Measurements from ENCODE around the gene USP6. TPM values are rescaled to one million over a fixed set of nuclear protein-coding genes. Genes with fewer than 3 reads are reported as not detected.

USP6 gene
- total and polyA plus RNA-seq, 2 of the 13 experiments (the other 11 are each of a cell fraction or from before 2014, with no cell fraction given), result 0.04 TPM; not detected in 1

DNA sequence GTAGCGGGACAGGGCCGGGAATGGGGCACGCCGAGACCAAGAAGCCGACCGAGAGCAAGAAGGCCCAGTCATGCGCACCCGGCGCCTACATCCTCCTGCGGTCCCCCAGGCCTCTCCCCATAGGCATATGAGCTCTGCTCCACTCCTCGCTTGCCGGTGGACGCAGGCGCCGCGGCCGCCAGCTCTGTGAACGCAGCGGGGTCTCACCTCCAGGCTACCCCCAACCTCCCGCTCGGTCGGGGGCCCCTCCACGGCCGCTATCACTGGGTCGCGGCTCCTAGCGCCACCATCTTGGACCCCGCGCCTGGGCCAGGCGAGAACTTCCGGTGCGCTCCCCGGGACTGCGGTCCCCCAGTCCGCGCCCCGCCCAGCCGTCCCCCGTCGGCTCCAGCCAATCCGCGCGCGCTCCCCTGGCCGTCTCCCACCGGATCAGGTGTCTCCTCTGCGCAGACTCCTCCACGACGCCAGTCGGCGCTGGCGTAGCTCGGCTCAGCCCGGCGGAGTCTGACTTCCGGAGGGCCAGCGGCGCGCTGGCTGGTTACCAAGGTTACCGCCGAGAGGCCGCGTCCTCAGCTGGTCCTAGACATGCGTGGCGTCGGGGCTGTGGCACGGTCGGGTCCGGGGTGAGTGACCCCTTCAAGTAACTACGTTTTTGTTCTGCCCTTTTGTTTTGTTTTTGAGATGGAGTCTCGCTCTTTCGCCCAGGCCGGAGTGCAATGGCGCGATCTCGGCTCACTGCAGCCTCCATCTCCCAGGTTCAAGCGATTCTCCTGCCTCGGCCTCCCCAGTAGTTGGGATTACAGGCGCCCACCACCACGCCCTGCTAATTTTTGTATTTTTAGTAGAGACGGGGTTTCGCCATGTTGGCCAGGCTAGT is 75.9 kb downstream of the USP6 start, which contains the start of gene ZNF594 (continued):
- TF ChIP-seq ZNF333 (CRISPR knock-in tag; IDR thresholded peaks at IDR 0.05; ENCODE audit: borderline replicate concordance), result no peak
- 0 out of 2 replicates have a peak, but pooled peaks have one; percentile 47 for TF ChIP-seq ZNF761 (CRISPR knock-in tag; conservative IDR thresholded peaks at IDR 0.05)
- TF ChIP-seq ISL2 (CRISPR knock-in tag; IDR thresholded peaks at IDR 0.05), result 0 out of 2 replicates have a peak, but pooled peaks have one; percentile 46
- TF ChIP-seq ELF3 (CRISPR knock-in tag; IDR thresholded peaks at IDR 0.05), result peak; percentile 54; the same call in 1 of the 2 replicates
- TF ChIP-seq, protein P1, sequence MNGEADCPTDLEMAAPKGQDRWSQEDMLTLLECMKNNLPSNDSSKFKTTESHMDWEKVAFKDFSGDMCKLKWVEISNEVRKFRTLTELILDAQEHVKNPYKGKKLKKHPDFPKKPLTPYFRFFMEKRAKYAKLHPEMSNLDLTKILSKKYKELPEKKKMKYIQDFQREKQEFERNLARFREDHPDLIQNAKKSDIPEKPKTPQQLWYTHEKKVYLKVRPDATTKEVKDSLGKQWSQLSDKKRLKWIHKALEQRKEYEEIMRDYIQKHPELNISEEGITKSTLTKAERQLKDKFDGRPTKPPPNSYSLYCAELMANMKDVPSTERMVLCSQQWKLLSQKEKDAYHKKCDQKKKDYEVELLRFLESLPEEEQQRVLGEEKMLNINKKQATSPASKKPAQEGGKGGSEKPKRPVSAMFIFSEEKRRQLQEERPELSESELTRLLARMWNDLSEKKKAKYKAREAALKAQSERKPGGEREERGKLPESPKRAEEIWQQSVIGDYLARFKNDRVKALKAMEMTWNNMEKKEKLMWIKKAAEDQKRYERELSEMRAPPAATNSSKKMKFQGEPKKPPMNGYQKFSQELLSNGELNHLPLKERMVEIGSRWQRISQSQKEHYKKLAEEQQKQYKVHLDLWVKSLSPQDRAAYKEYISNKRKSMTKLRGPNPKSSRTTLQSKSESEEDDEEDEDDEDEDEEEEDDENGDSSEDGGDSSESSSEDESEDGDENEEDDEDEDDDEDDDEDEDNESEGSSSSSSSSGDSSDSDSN (CRISPR knock-in tag; IDR thresholded peaks at IDR 0.05), result 0 out of 2 replicates have a peak, but pooled peaks have one; percentile 14
- TF ChIP-seq ZBTB2 (CRISPR knock-in tag; IDR thresholded peaks at IDR 0.05; ENCODE audit: low read depth), result 0 out of 2 replicates have a peak, but pooled peaks have one; percentile 40
- peak; percentile 69; the same call in 1 of the 2 replicates for TF ChIP-seq TAF1 (CRISPR knock-in tag; IDR thresholded peaks at IDR 0.05)
- TF ChIP-seq STAT6 (CRISPR knock-in tag; IDR thresholded peaks at IDR 0.05; ENCODE audit: borderline replicate concordance), result no peak
- TF ChIP-seq ZEB1 (IDR thresholded peaks at IDR 0.05; ENCODE audit: insufficient replicate concordance, low read depth), result no peak
- TF ChIP-seq TCF12 (IDR thresholded peaks at IDR 0.05), result no peak
- TF ChIP-seq TCF12 (CRISPR knock-in tag; IDR thresholded peaks at IDR 0.05), result no peak
- TF ChIP-seq ZNF558 (CRISPR knock-in tag; IDR thresholded peaks at IDR 0.05; ENCODE audit: borderline replicate concordance), result no peak
- TF ChIP-seq, protein P2, sequence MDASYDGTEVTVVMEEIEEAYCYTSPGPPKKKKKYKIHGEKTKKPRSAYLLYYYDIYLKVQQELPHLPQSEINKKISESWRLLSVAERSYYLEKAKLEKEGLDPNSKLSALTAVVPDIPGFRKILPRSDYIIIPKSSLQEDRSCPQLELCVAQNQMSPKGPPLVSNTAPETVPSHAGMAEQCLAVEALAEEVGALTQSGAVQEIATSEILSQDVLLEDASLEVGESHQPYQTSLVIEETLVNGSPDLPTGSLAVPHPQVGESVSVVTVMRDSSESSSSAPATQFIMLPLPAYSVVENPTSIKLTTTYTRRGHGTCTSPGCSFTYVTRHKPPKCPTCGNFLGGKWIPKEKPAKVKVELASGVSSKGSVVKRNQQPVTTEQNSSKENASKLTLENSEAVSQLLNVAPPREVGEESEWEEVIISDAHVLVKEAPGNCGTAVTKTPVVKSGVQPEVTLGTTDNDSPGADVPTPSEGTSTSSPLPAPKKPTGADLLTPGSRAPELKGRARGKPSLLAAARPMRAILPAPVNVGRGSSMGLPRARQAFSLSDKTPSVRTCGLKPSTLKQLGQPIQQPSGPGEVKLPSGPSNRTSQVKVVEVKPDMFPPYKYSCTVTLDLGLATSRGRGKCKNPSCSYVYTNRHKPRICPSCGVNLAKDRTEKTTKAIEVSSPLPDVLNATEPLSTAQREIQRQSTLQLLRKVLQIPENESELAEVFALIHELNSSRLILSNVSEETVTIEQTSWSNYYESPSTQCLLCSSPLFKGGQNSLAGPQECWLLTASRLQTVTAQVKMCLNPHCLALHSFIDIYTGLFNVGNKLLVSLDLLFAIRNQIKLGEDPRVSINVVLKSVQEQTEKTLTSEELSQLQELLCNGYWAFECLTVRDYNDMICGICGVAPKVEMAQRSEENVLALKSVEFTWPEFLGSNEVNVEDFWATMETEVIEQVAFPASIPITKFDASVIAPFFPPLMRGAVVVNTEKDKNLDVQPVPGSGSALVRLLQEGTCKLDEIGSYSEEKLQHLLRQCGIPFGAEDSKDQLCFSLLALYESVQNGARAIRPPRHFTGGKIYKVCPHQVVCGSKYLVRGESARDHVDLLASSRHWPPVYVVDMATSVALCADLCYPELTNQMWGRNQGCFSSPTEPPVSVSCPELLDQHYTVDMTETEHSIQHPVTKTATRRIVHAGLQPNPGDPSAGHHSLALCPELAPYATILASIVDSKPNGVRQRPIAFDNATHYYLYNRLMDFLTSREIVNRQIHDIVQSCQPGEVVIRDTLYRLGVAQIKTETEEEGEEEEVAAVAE (CRISPR knock-in tag; IDR thresholded peaks at IDR 0.05; ENCODE audit: borderline replicate concordance), result 0 out of 2 replicates have a peak, but pooled peaks have one; percentile 42
- no peak for TF ChIP-seq ATAD3A (CRISPR knock-in tag; IDR thresholded peaks at IDR 0.05)
- TF ChIP-seq, protein P3, sequence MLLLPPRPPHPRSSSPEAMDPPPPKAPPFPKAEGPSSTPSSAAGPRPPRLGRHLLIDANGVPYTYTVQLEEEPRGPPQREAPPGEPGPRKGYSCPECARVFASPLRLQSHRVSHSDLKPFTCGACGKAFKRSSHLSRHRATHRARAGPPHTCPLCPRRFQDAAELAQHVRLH (CRISPR knock-in tag; IDR thresholded peaks at IDR 0.05; ENCODE audit: borderline replicate concordance, low read depth), result peak; percentile 34; the same call in 1 of the 2 replicates
- TF ChIP-seq SP4 (CRISPR knock-in tag; IDR thresholded peaks at IDR 0.05), result peak; percentile 48; the same call in 1 of the 2 replicates
- TF ChIP-seq RFX1 (IDR thresholded peaks at IDR 0.05), result peak; percentile 78

Measured in HepG2 (cell line).